Measurements from ENCODE around the gene CASP8AP2.
"Not testable (repeated sequence)": the region's sequence is repeated elsewhere in the genome, so short reads cannot be mapped to it uniquely, and the experiment has no call there.

The CASP8AP2 gene

GRCh38 chr6:89888871-89889270 lies 59.2 kb downstream of the CASP8AP2 start:
- DNase-seq, result no peak

GRCh38 chr6:89890845-89891528 lies 61.3 kb downstream of the CASP8AP2 start:
- DNase-seq, result not testable (repeated sequence)

DNA sequence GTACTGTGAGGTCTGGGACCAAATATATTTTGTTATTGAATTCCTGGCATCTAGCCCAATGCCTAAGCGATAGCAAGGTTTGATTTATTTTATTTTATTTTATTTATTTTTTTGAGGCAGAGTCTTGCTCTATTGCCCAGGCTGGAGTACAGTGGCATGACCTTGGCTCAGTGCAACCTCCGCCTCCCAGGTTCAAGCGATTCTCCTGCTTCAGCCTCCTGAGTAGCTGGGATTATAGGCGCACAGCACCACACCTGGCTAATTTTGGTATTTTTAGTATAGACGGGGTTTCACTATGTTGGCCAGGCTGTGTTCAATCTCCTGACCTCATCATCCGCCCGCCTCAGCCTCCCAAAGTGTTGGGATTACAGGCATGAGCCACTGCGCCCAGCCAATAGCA lies 62.9 kb downstream of the CASP8AP2 start:
- DNase-seq, result not testable (repeated sequence)

DNA sequence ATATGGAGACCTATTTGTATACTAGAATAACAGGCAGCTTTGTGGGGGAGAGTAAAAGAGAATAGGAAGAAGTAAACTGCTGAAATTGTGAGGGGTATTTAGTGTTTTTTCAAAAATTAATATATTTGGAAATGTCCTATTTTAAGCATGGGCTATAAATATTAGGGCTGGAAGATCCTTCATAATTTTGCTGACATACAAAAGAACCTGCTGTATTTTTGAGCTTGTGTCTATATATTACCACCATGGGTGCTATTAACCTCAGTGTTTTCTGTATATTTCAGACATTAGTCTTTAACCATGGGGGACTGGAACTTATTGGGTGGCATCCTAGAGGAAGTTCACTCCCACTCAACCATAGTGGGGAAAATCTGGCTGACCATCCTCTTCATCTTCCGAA lies 64.5 kb downstream of the CASP8AP2 start, which contains the start of gene GJA10:
GJA10 (plus strand) TSS at position 301 of the 400 bp plus-strand sequence; CDS start at position 301, 0 bp downstream.
- no peak for DNase-seq

DNA sequence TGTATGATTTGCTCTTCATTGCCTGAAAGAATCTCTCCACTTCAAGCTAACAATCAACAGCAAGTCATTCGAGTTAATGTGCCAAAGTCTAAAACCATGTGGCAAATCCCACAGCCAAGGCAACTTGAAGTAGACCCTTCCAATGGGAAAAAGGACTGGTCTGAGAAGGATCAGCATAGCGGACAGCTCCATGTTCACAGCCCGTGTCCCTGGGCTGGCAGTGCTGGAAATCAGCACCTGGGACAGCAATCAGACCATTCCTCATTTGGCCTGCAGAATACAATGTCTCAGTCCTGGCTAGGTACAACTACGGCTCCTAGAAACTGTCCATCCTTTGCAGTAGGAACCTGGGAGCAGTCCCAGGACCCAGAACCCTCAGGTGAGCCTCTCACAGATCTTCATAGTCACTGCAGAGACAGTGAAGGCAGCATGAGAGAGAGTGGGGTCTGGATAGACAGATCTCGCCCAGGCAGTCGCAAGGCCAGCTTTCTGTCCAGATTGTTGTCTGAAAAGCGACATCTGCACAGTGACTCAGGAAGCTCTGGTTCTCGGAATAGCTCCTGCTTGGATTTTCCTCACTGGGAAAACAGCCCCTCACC lies 65.7 kb downstream of the CASP8AP2 start:
- peak; percentile 8 for DNase-seq

DNA sequence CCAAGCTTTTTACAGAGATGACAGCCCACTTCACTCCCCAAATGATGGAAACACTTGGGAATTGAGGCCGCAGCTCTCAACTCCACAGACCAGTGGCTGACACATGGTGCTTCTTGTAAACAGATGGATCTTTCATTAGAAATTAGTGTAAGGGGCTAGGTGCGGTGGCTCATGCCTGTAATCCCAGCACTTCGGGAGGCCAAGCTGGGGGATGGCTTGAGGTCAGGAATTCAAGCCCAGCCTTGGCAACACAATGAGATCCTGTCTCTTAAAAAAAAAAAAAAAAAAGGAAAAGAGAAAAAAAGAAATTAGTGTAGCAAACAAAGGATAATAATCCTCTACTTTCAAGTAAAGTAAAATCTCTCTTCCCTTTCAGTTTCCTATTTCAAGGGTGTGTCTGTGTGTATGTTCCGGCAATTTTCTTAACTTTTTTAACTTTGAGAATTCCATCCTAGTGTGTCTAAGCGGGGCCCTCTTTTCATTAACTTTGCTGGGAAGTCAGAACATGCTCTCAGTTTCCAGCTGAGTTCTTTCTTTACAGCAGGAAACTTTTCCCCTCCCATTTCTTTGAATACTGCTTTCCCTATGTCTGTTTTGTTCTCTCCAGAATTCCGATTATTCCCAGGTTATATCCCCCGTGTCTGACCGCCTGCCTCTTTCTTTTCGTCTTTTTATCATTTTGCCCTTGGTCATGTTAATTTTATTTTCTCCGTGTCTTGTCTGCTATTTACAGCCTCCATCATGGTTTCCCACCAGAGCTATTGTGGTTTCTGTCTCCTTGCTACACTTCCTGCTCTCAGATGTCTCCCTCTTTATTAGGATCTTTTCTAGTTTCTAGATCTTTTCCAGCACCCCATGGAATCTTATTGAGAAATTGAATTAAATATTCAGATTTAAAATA lies 80.6 kb downstream of the CASP8AP2 start:
- peak; percentile 20 for DNase-seq

DNA sequence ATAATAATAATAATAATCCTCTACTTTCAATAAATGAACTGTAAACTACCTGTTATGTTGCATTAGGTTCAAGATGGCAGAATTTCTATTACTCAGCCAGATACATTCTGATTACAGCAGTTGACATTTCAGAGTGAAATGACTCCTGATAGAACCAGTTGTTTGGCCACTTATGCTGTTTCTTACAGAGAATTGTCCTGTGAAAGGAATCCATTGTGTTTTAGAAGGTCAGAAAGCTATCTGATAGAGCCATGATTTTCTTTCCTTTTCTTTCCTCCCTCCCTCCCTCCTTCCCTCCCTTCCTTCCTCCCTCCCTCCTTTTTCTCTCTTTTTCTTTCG lies 81.2 kb downstream of the CASP8AP2 start:
- DNase-seq, result no peak

- no peak for DNase-seq
Observed at GRCh38 chr6:89916136-89916920, 86.6 kb downstream of the CASP8AP2 start.

- no peak for DNase-seq
Observed at GRCh38 chr6:89917216-89917615, 87.5 kb downstream of the CASP8AP2 start.

- no peak for DNase-seq
Observed at GRCh38 chr6:89917801-89918366, 88.2 kb downstream of the CASP8AP2 start.
